ENCODE results near the gene NLRP1.

- TF ChIP-seq POLR2A (IDR thresholded peaks at IDR 0.05; ENCODE audit: low read length), result no peak
- no peak for TF ChIP-seq GATA1 (IDR thresholded peaks at IDR 0.05; ENCODE audit: low read depth, low read length)
Measured at GRCh38 chr17:5587438-5588032, 3.2 kb upstream of the NLRP1 start.
